GM18505 (cell line): ENCODE data around the gene SREBF2.

Source experiments
- ATAC-seq: cut with Tn5 transposase; IDR thresholded peaks from one replicate; pipeline ENCODE4 v1.9.1; 2021; ENCODE audit not compliant: unreplicated experiment
- POLR2A ChIP-seq: IDR thresholded peaks from 4 replicates; pipeline ENCODE4 v1.6.1; 2011; ENCODE audit warnings: borderline replicate concordance; ENCODE audit not compliant: insufficient read depth, insufficient read length; ENCODE audit errors: extremely low read depth

The SREBF2 gene

DNA sequence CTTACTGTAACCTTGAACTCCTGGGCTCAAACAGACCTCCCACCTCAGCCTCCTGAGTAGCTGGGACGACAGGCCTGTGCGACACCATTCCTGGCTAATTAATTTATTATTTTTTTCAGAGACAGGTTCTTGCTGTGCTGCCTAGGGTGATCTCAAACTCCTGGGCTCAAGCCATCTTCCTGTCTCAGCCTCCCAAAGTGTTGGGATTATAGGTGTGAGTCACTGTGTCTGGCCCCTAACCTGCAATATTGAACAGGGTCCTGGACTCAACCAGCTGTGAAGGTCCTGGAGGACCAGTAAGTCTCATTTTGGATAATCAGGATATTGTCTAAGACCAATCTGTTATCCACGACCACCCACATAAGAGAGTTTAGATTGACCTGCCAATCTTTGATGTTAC, 17.2 kb upstream of the SREBF2 start:
- TF ChIP-seq POLR2A, result no peak
- ATAC-seq, result no peak

DNA sequence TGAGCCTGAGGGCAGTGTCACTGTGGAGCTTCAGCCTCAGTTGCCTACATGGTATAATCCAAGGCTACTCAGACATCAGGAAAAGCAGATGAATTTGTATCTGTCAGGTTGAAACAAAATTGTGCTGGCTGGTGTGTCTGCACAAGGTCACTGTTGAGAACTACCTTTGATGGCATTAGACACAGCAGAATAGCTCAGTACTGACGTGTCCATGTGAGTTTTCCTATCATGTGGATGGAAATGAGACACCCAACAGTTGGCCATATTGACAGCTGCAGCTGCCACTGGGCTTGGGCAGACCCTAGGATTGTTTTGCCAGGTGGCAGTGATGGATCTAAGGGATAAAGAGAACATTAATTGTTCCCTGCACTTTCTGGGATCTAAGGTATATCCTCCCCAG, 16.7 kb upstream of the SREBF2 start:
- no peak for ATAC-seq
- no peak for TF ChIP-seq POLR2A

DNA sequence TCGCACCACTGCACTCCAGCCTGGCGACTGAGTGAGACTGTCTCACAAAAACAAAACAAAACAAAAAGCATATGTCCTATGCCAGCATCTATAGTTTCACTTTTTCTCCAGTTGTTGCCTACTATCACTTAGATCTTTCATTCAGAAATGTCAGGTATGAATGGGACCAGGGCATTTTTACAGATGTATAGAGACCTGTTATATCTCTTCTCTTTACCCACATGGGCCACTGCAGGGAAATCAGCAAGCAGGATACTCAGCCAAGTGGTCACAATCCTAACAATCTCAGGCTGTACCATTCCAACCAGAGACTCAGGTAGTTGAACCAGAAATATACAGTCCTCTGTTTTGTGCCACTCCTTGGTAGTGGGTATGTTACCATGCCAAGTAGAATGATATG, 16.0 kb upstream of the SREBF2 start:
- no peak for ATAC-seq
- no peak for TF ChIP-seq POLR2A

DNA sequence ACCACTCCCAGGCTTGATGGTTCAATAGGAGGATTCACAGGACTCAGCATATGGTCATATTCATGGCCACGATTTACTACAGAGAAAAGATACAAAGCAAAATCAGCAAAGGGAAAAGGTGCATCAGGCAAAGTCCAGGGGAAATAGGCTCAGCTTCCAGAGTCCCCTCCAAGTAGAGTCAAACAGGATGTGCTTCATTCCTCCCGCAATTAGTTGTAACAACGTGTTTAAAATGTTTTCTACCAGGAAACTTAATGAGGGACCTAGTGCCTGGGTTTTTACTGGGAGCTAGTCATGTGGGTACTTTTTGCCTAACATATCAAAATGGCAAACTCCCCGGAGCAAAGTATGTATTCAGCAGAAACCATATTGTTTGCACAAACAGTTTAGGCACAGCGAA, 14.9 kb upstream of the SREBF2 start:
- ATAC-seq, result no peak
- no peak for TF ChIP-seq POLR2A

DNA sequence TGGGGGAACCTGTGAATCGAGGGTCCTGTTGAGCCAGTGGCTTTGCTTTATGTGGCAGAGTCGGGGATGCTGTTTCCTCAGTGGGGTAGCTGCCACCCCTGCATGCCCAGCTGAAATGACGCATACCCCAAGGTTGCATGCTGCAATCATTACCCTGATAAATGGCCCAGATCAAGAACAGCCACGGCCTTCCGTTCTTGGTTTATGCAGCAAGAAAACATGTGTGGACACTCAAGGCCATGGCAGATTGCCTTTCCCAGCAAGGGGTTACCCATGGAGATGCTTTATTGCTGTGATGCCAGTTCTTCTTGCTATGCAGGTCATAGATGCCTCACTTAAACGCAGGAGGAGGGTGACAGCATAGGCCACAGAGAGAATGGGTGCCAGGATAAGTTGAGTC, 14.3 kb upstream of the SREBF2 start:
- TF ChIP-seq POLR2A, result no peak
- ATAC-seq, result no peak

GRCh38 chr22:41819257-41819656, 13.6 kb upstream of the SREBF2 start:
- ATAC-seq, result no peak
- no peak for TF ChIP-seq POLR2A

- no peak for TF ChIP-seq POLR2A
- ATAC-seq, result no peak
Observed at GRCh38 chr22:41820447-41820846, 12.5 kb upstream of the SREBF2 start.

DNA sequence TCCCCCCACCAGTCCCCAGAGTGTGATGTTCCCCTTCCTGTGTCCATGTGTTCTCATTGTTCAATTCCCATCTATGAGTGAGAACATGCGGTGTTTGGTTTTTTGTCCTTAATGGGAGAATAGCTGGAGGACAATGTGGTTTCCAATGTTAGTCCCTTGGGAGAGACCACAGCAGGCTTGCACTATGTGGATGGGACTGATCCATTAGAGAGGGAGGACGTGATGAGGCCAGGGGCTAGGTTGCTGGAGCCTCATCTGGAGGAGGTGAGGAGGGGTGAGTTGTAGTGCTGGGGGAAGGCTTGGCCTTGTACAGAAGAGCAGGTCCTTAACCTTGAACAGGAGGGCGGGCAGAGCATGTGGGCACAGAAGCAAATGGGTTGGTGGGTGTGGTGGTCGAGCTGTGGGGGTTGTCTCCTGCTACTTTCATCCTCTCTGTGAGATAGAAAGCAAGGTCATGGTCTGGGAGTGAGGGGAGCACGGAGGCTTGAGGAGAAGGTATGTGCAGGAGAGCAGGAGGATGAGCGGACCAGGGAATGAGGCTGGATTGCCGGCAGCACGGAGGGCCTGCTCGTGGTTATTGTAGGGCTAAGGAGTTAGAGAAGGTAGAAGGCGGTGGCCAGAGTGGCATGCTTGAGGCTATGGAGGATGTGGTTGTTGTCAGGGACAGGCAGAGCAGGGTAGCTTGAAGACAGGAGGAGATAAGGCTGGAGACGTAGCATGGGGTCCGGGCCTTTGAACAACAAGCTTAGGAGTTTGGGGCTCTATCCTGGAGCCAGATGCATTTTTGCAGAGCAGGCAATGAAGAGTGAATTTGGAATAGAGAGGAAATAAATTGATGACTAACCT, 11.2 kb upstream of the SREBF2 start:
- no peak for ATAC-seq
- no peak for TF ChIP-seq POLR2A

- ATAC-seq, result no peak
- TF ChIP-seq POLR2A, result no peak
Observed at GRCh38 chr22:41822317-41823057, 10.4 kb upstream of the SREBF2 start.

- no peak for TF ChIP-seq POLR2A
- ATAC-seq, result no peak
Observed at GRCh38 chr22:41823797-41824196, 9.1 kb upstream of the SREBF2 start.

DNA sequence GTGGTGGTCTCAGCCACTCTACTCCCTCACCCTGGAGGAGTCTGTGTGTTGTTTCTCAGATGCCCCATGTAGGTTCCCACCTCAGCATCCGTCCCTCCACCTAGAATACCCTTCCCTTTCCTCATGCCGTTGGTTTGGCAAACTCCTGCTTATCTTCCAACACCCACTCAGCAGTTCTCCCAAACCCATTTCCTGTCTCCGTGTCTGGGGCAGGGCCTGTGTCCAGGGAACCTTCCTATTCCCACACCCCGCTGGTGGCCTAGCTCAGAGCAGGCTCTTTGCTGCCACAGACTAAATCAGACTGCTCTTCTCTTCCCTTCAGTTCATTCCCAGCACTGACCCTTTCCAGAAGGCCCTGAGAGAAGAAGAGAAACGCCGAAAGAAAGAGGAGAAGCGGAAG, 7.5 kb upstream of the SREBF2 start:
- ATAC-seq, result no peak
- no peak for TF ChIP-seq POLR2A

DNA sequence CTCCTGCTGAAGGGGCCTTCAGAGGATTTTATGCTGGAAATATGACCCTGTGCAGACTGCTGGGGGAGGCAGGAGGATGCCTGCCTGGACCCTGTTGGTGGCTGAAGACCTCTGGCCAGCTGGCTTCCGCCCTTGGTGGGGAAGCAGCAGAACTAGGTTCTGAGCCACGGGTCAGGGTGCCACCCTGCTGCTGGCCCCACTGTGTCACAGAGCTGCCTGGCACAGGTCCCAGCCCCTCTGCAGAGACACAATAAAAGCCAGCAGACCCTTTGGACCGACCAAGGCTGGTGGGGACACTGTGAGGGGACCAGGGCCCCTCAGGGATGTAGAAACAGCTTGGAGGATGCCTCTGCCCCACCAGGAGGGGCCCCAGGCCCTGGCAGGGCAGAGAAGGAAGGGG, 6.9 kb upstream of the SREBF2 start:
- TF ChIP-seq POLR2A, result no peak
- no peak for ATAC-seq

- no peak for TF ChIP-seq POLR2A
- no peak for ATAC-seq
Observed at GRCh38 chr22:41826430-41827383, 6.2 kb upstream of the SREBF2 start.
